ENCODE measurements around the gene CHST11. TPM values are rescaled to one million over a fixed set of nuclear protein-coding genes. Genes with fewer than 3 reads are reported as not detected.

CHST11 gene
- total and polyA plus RNA-seq, 10 of the 15 experiments (the other 5 are each of a cell fraction or from before 2014, with no cell fraction given) = 1.9 to 38.1 (median 17.2) TPM

DNA sequence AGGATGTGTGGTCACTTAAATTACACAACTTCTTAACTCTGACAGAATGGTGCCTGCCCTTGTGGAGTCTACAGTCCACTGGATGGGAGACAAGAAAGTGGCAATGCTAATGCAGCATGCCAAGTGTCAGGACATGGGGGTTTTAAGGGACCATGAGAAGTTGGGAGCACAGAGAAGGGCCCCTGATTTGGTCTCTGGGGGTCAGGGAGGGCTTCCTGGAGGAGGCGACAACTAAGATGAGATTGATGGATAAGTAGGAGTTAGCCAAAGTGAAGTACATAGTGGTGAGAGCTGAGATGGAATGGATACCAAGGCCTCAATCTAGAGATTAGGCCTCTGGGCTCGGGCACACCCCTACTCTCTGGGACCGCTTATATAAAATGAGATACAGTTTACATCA, 236.7 kb downstream of the CHST11 start:
- H3K27ac ChIP-seq (ENCODE audit: control insufficient read depth, insufficient read depth) = no peak overlapping the region
- no peak overlapping the region for H2AFZ ChIP-seq (ENCODE audit: control insufficient read depth, low read depth, low read length)
- no peaks in the 10 kb centered on the region for H3K36me3 ChIP-seq (ENCODE audit: control insufficient read depth in 2 of 2, insufficient read depth in 2 of 2, low read length in 1 of 2)
- no peaks in the 10 kb centered on the region for H4K20me1 ChIP-seq (ENCODE audit: control insufficient read depth, insufficient read depth)
- in situ Hi-C loops (cut with MboI) (no loop called here), intact Hi-C loops (cut with micrococcal nuclease; ENCODE audit: unreplicated experiment) (no loop called here)
- ATAC-seq = no peak
- peaks cover 3% of the 10 kb centered on the region for H3K79me2 ChIP-seq (ENCODE audit: control insufficient read depth, insufficient read depth, low read length)
- DNase-seq (ENCODE audit: low read depth, low spot score) = no peak
- H3K4me1 ChIP-seq (ENCODE audit: control insufficient read depth, insufficient read depth, low read length) = peaks cover 42% of the 10 kb centered on the region
- ChIA-PET SMC1A (ENCODE audit: uncharacterized antibody, unreplicated experiment) (interaction anchor here (0.7 to 5.4 kb wide), 11 partner anchors 10 to 312 kb away, joined by 3 to 47 read pairs (median 4); no protein-coding TSS in a partner anchor), CTCF (interaction anchor here (1.1 to 1.8 kb wide), 3 partner anchors 9 to 312 kb away, joined by 3 to 7 read pairs (median 3); no protein-coding TSS in a partner anchor), RAD21 (ENCODE audit: unreplicated experiment) (interaction anchor here (1.1 to 5.8 kb wide), 3 partner anchors 22 to 111 kb away, joined by 3 to 38 read pairs (median 10); no protein-coding TSS in a partner anchor), POLR2A (interaction anchor here (2.4 kb wide), 1 partner anchor 22 kb away, joined by 10 read pairs; no protein-coding TSS in a partner anchor)
- TF ChIP-seq, protein P1, sequence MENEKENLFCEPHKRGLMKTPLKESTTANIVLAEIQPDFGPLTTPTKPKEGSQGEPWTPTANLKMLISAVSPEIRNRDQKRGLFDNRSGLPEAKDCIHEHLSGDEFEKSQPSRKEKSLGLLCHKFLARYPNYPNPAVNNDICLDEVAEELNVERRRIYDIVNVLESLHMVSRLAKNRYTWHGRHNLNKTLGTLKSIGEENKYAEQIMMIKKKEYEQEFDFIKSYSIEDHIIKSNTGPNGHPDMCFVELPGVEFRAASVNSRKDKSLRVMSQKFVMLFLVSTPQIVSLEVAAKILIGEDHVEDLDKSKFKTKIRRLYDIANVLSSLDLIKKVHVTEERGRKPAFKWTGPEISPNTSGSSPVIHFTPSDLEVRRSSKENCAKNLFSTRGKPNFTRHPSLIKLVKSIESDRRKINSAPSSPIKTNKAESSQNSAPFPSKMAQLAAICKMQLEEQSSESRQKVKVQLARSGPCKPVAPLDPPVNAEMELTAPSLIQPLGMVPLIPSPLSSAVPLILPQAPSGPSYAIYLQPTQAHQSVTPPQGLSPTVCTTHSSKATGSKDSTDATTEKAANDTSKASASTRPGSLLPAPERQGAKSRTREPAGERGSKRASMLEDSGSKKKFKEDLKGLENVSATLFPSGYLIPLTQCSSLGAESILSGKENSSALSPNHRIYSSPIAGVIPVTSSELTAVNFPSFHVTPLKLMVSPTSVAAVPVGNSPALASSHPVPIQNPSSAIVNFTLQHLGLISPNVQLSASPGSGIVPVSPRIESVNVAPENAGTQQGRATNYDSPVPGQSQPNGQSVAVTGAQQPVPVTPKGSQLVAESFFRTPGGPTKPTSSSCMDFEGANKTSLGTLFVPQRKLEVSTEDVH (IDR thresholded peaks at IDR 0.05; ENCODE audit: low read depth, partially characterized antibody) = no peak
- no peak for TF ChIP-seq NBN (IDR thresholded peaks at IDR 0.05)
- TF ChIP-seq, protein P2, sequence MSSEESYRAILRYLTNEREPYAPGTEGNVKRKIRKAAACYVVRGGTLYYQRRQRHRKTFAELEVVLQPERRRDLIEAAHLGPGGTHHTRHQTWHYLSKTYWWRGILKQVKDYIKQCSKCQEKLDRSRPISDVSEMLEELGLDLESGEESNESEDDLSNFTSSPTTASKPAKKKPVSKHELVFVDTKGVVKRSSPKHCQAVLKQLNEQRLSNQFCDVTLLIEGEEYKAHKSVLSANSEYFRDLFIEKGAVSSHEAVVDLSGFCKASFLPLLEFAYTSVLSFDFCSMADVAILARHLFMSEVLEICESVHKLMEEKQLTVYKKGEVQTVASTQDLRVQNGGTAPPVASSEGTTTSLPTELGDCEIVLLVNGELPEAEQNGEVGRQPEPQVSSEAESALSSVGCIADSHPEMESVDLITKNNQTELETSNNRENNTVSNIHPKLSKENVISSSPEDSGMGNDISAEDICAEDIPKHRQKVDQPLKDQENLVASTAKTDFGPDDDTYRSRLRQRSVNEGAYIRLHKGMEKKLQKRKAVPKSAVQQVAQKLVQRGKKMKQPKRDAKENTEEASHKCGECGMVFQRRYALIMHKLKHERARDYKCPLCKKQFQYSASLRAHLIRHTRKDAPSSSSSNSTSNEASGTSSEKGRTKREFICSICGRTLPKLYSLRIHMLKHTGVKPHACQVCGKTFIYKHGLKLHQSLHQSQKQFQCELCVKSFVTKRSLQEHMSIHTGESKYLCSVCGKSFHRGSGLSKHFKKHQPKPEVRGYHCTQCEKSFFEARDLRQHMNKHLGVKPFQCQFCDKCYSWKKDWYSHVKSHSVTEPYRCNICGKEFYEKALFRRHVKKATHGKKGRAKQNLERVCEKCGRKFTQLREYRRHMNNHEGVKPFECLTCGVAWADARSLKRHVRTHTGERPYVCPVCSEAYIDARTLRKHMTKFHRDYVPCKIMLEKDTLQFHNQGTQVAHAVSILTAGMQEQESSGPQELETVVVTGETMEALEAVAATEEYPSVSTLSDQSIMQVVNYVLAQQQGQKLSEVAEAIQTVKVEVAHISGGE (CRISPR knock-in tag; IDR thresholded peaks at IDR 0.05) = no peak
- TF ChIP-seq POLR2AphosphoS5 (IDR thresholded peaks at IDR 0.05; ENCODE audit: low read length) = no peak
- TF ChIP-seq, protein P3, sequence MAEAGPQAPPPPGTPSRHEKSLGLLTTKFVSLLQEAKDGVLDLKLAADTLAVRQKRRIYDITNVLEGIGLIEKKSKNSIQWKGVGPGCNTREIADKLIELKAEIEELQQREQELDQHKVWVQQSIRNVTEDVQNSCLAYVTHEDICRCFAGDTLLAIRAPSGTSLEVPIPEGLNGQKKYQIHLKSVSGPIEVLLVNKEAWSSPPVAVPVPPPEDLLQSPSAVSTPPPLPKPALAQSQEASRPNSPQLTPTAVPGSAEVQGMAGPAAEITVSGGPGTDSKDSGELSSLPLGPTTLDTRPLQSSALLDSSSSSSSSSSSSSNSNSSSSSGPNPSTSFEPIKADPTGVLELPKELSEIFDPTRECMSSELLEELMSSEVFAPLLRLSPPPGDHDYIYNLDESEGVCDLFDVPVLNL (IDR thresholded peaks at IDR 0.05; ENCODE audit: low read depth, low read length) = no peak
- no peak for TF ChIP-seq CREM (IDR thresholded peaks at IDR 0.05; ENCODE audit: low read depth)
- TF ChIP-seq BRCA1 (IDR thresholded peaks at IDR 0.05; ENCODE audit: low read depth, low read length) = no peak
- TF ChIP-seq, protein P4, sequence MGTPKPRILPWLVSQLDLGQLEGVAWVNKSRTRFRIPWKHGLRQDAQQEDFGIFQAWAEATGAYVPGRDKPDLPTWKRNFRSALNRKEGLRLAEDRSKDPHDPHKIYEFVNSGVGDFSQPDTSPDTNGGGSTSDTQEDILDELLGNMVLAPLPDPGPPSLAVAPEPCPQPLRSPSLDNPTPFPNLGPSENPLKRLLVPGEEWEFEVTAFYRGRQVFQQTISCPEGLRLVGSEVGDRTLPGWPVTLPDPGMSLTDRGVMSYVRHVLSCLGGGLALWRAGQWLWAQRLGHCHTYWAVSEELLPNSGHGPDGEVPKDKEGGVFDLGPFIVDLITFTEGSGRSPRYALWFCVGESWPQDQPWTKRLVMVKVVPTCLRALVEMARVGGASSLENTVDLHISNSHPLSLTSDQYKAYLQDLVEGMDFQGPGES (IDR thresholded peaks at IDR 0.05) = no peak
- TF ChIP-seq SMAD5 (IDR thresholded peaks at IDR 0.05; ENCODE audit: low read depth) = no peak
- TF ChIP-seq ZZZ3 (IDR thresholded peaks at IDR 0.05; ENCODE audit: control insufficient read depth, insufficient read length, low read depth) = no peak
- TF ChIP-seq FOXM1 (IDR thresholded peaks at IDR 0.05; ENCODE audit: low read depth, low read length) = no peak
- no peak for TF ChIP-seq ESRRA (IDR thresholded peaks at IDR 0.05; ENCODE audit: low read length)
- H3K4me3 ChIP-seq = no peak overlapping the region
- no TSS peak for BruUV-seq (replicated peaks)
- peaks cover 3% of the 10 kb centered on the region; the same call in 2 of the 3 replicates for H3K9me3 ChIP-seq (replicated peaks; ENCODE audit: control insufficient read depth, insufficient read depth, low read length)
- no peaks in the 10 kb centered on the region for H3K27me3 ChIP-seq (replicated peaks in 1 of 2; ENCODE audit: control insufficient read depth in 2 of 2, insufficient read depth in 2 of 2, low read length in 1 of 2)
- H3K9ac ChIP-seq (ENCODE audit: control insufficient read depth, insufficient read depth, low read length) = no peak overlapping the region
- FAIRE-seq = no peak
- 95% methylated on average over 3 of the region's 3 CpGs for WGBS (ENCODE audit: insufficient coverage, insufficient replicate concordance, low lambda C conversion rate, missing lambda C conversion rate)
- no peak overlapping the region for H3K4me2 ChIP-seq (ENCODE audit: control insufficient read depth, insufficient read depth)
